SK-N-SH treated with all-trans-retinoic acid at 6 μM for 48 hours (cell line): Measurements from ENCODE around the gene DOCK7.

ENCODE experiments used
- ATAC-seq: fragments of 200-7000 bp; cut with Tn5 transposase; 3 replicates; pipeline ENCODE4 v1.9.1; 2020; ENCODE audit warnings: mild to moderate bottlenecking, moderate library complexity
- ARNTL ChIP-seq: fragments of 450-650 bp; formaldehyde crosslinking; IDR thresholded peaks from 2 replicates; pipeline ENCODE4 v1.5.0; 2020; ENCODE audit warnings: low read depth, mild to moderate bottlenecking, moderate library complexity, borderline replicate concordance
- BACH2 ChIP-seq: fragments of 250-450 bp; sonication (Bioruptor Pico); IDR thresholded peaks from 2 replicates; pipeline ENCODE4 v1.9.0; 2021; ENCODE audit warnings: mild to moderate bottlenecking, borderline replicate concordance
- CSDC2 ChIP-seq: fragments of 250-450 bp; sonication (Bioruptor Pico); IDR thresholded peaks from 2 replicates; pipeline ENCODE4 v1.5.0; 2020; ENCODE audit warnings: mild to moderate bottlenecking, moderate library complexity
- GLIS3 ChIP-seq: fragments of 250-450 bp; sonication (Bioruptor Pico); IDR thresholded peaks from 2 replicates; pipeline ENCODE4 v1.5.0; 2020; ENCODE audit warnings: mild to moderate bottlenecking, moderate library complexity
- ISL1 ChIP-seq: fragments of 250-450 bp; sonication (Bioruptor Pico); IDR thresholded peaks from 2 replicates; pipeline ENCODE4 v2.1.2; 2022; ENCODE audit warnings: mild to moderate bottlenecking, moderate library complexity
- OSR1 ChIP-seq: fragments of 250-450 bp; sonication (Bioruptor Pico); IDR thresholded peaks from 2 replicates; pipeline ENCODE4 v1.8.0; 2022; ENCODE audit warnings: moderate library complexity, mild to moderate bottlenecking, inconsistent platforms
- PATZ1 ChIP-seq: fragments of 250-450 bp; sonication (Bioruptor Pico); IDR thresholded peaks from 2 replicates; pipeline ENCODE4 v1.8.0; 2020; ENCODE audit warnings: mild to moderate bottlenecking, moderate library complexity, borderline replicate concordance
- POU6F1 ChIP-seq: fragments of 250-450 bp; sonication (Bioruptor Pico); IDR thresholded peaks from 2 replicates; pipeline ENCODE4 v1.8.0; 2021; ENCODE audit warnings: low read depth, mild to moderate bottlenecking, moderate library complexity, borderline replicate concordance
- PPARA ChIP-seq: fragments of 250-450 bp; sonication (Bioruptor Pico); IDR thresholded peaks from 2 replicates; pipeline ENCODE4 v1.5.0; 2020; ENCODE audit warnings: mild to moderate bottlenecking, borderline replicate concordance
- RARB ChIP-seq: fragments of 250-450 bp; sonication (Bioruptor Pico); IDR thresholded peaks from 2 replicates; pipeline ENCODE4 v1.8.0; 2021; ENCODE audit warnings: mild to moderate bottlenecking, moderate library complexity
- TCF4 ChIP-seq: fragments of 250-450 bp; sonication (Bioruptor Pico); IDR thresholded peaks from 2 replicates; pipeline ENCODE4 v1.8.0; 2021; ENCODE audit warnings: mild to moderate bottlenecking, moderate library complexity, borderline replicate concordance
- TOX ChIP-seq: fragments of 250-450 bp; sonication (Bioruptor Pico); IDR thresholded peaks from 2 replicates; pipeline ENCODE4 v1.8.0; 2021; ENCODE audit warnings: mild to moderate bottlenecking, moderate library complexity, borderline replicate concordance
- TSHZ2 ChIP-seq: fragments of 250-450 bp; sonication (Bioruptor Pico); IDR thresholded peaks from 2 replicates; pipeline ENCODE4 v1.5.0; 2020; ENCODE audit warnings: mild to moderate bottlenecking, moderate library complexity
- ZC3H10 ChIP-seq: fragments of 250-450 bp; sonication (Bioruptor Pico); IDR thresholded peaks from 2 replicates; pipeline ENCODE4 v1.5.1; 2021; ENCODE audit warnings: mild to moderate bottlenecking, moderate library complexity
- ZFP3 ChIP-seq: fragments of 250-450 bp; sonication (Bioruptor Pico); IDR thresholded peaks from 2 replicates; pipeline ENCODE4 v1.5.0; 2020; ENCODE audit warnings: mild to moderate bottlenecking, moderate library complexity
- ZFP30 ChIP-seq: fragments of 450-650 bp; formaldehyde crosslinking; IDR thresholded peaks from 2 replicates; pipeline ENCODE4 v1.5.0; 2022; ENCODE audit warnings: mild to moderate bottlenecking, moderate library complexity
- ZNF565 ChIP-seq: fragments of 450-650 bp; formaldehyde crosslinking; conservative IDR thresholded peaks from 2 replicates; pipeline ENCODE4 v1.5.0; 2020; ENCODE audit warnings: low read depth, mild to moderate bottlenecking, moderate library complexity
- ZNF70 ChIP-seq: fragments of 450-650 bp; formaldehyde crosslinking; IDR thresholded peaks from 2 replicates; pipeline ENCODE4 v1.5.0; 2020; ENCODE audit warnings: mild to moderate bottlenecking, moderate library complexity
- ZNF8 ChIP-seq: fragments of 450-650 bp; formaldehyde crosslinking; IDR thresholded peaks from 2 replicates; pipeline ENCODE4 v1.5.0; 2020; ENCODE audit warnings: mild to moderate bottlenecking, moderate library complexity
- TF ChIP-seq, protein P1 (sequence below): fragments of 250-450 bp; sonication (Bioruptor Pico); IDR thresholded peaks from 2 replicates; pipeline ENCODE4 v1.5.1; 2021; ENCODE audit warnings: mild to moderate bottlenecking, moderate library complexity
- TF ChIP-seq, protein P2 (sequence below): fragments of 250-450 bp; sonication (Bioruptor Pico); IDR thresholded peaks from 2 replicates; pipeline ENCODE4 v1.5.1; 2020; ENCODE audit warnings: low read depth, mild to moderate bottlenecking, moderate library complexity

Gene DOCK7

DNA sequence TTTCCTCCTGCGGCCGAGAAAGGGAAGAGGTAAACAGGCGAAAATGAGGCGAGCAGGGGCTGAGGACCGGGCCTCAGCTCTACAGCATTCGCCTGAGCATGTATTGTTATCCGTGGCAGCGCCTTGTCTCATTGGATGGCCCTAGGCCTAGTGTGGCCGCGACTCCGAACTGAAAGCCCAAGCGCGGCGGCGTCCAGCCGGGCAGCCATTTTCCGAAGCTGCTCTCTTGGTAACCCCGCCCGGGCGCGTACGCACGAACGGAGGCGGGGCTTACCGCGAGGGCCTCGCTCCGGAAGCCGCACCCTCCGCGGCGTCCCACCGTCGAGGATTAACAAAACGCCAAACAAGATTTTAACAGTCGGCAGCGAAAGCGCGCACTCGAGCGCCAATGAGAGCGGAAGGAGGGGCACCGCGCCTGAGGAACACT, 252.1 kb downstream of the DOCK7 start:
- ATAC-seq, result peak; percentile 86
- no peak for TF ChIP-seq TSHZ2
- no peak for TF ChIP-seq TOX (CRISPR knock-in tag)
- TF ChIP-seq ZFP3 (CRISPR knock-in tag), result no peak
- no peak for TF ChIP-seq PPARA
- TF ChIP-seq ZC3H10, result no peak
- TF ChIP-seq ZNF565 (CRISPR knock-in tag), result no peak
- no peak for TF ChIP-seq OSR1 (CRISPR knock-in tag)

DNA sequence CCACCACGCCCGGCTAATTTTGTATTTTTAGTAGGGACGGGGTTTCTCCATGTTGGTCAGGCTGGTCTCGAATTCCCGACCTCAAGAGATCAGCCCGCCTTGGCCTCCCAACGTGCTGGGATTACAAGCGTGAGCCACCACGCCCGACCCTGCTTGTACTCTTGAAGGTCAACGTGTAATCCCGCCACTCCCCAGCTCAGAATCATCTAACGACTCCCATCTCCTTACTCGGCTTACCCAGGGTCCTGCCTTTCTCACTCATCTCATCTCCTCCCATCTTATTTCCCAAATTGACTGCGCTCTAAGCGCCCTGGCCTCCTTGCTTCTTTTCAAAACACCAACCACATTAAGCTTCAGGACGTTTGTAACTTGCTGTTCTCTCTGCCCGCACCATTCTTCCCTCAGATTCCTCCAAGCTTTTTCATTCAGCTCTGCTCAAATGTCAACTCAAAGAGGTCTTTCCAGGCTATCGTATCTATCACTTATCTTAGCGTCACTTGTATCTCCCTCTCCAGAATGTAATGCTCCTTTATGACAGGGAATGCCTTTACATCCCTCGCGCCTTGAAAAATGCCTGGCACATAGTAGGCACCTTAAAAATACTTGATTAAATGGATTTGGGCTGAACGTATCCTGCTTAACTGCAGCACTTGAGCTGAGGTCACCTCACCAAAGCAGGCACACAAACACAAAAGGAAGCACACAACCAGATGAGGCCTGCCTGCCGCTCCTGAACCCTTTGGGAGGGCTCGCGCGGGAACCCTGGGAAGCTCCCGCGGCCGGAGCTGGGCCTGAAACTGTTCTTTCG, 252.8 kb downstream of the DOCK7 start:
- no peak for TF ChIP-seq RARB
- TF ChIP-seq POU6F1 (CRISPR knock-in tag), result no peak
- no peak for TF ChIP-seq ISL1 (CRISPR knock-in tag)
- TF ChIP-seq GLIS3 (CRISPR knock-in tag), result no peak
- TF ChIP-seq, protein P1, sequence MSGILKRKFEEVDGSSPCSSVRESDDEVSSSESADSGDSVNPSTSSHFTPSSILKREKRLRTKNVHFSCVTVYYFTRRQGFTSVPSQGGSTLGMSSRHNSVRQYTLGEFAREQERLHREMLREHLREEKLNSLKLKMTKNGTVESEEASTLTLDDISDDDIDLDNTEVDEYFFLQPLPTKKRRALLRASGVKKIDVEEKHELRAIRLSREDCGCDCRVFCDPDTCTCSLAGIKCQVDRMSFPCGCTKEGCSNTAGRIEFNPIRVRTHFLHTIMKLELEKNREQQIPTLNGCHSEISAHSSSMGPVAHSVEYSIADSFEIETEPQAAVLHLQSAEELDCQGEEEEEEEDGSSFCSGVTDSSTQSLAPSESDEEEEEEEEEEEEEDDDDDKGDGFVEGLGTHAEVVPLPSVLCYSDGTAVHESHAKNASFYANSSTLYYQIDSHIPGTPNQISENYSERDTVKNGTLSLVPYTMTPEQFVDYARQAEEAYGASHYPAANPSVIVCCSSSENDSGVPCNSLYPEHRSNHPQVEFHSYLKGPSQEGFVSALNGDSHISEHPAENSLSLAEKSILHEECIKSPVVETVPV, result no peak
- no peak for TF ChIP-seq TCF4 (CRISPR knock-in tag)
- no peak for TF ChIP-seq ZNF70 (CRISPR knock-in tag)
- no peak for TF ChIP-seq ZNF8 (CRISPR knock-in tag)
- TF ChIP-seq TOX (CRISPR knock-in tag), result no peak
- TF ChIP-seq ZC3H10, result no peak
- no peak for TF ChIP-seq ZFP30 (CRISPR knock-in tag)
- TF ChIP-seq ZFP3 (CRISPR knock-in tag), result no peak
- TF ChIP-seq, protein P2, sequence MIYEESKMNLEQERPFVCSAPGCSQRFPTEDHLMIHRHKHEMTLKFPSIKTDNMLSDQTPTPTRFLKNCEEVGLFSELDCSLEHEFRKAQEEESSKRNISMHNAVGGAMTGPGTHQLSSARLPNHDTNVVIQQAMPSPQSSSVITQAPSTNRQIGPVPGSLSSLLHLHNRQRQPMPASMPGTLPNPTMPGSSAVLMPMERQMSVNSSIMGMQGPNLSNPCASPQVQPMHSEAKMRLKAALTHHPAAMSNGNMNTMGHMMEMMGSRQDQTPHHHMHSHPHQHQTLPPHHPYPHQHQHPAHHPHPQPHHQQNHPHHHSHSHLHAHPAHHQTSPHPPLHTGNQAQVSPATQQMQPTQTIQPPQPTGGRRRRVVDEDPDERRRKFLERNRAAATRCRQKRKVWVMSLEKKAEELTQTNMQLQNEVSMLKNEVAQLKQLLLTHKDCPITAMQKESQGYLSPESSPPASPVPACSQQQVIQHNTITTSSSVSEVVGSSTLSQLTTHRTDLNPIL, result no peak
- TF ChIP-seq PPARA, result no peak
- TF ChIP-seq PATZ1 (CRISPR knock-in tag), result no peak
- TF ChIP-seq BACH2, result no peak
- TF ChIP-seq ARNTL (CRISPR knock-in tag), result no peak
- TF ChIP-seq TSHZ2, result no peak
- no peak for TF ChIP-seq CSDC2
- no peak for TF ChIP-seq OSR1 (CRISPR knock-in tag)
- peak; percentile 13 for ATAC-seq
